Astrocyte (in vitro differentiated cells and primary cell): Measurements from ENCODE around the gene CST8. TPM values are rescaled to one million over a fixed set of nuclear protein-coding genes. Genes with fewer than 3 reads are reported as not detected.
"Not testable (repeated sequence)": the region's sequence is repeated elsewhere in the genome, so short reads cannot be mapped to it uniquely, and the experiment has no call there.

Source experiments
- DNase-seq: peaks from one replicate; pipeline ENCODE4 v3.0.0-alpha.2; 2010; ENCODE audit warnings: low read depth
- FAIRE-seq: peaks from 2 replicates; lab custom pipeline; 2011; peaks lifted over from hg19 to GRCh38; lab: Jason Lieb, UNC
- H2AFZ ChIP-seq: 2 replicates; pipeline ENCODE4 v1.6.0; 2012; ENCODE audit warnings: low read depth, low read length, inconsistent platforms
- H3K27ac ChIP-seq: 2 replicates; pipeline ENCODE4 v1.5.1; 2011; ENCODE audit warnings: low read depth, low read length, inconsistent platforms
- H3K27me3 ChIP-seq: 2 replicates; pipeline ENCODE4 v1.6.0; 2011; ENCODE audit warnings: low read length, inconsistent platforms; ENCODE audit not compliant: insufficient read depth
- H3K36me3 ChIP-seq: 2 replicates; pipeline ENCODE4 v1.5.1; 2011; ENCODE audit warnings: low read length, inconsistent platforms; ENCODE audit not compliant: insufficient read depth
- H3K4me1 ChIP-seq: 2 replicates; pipeline ENCODE4 v1.5.1; 2011; ENCODE audit warnings: low read length, inconsistent platforms; ENCODE audit not compliant: insufficient read depth
- H3K4me2 ChIP-seq: 2 replicates; pipeline ENCODE4 v1.6.0; 2012; ENCODE audit warnings: low read length, inconsistent platforms
- H3K4me3 ChIP-seq: 2 replicates; pipeline ENCODE4 v1.5.1; 2011; ENCODE audit warnings: low read depth, mild to moderate bottlenecking, low read length, inconsistent platforms; ENCODE audit not compliant: insufficient read depth
- H3K79me2 ChIP-seq: 2 replicates; pipeline ENCODE4 v1.6.0; 2012; ENCODE audit warnings: mild to moderate bottlenecking, low read length, inconsistent platforms; ENCODE audit not compliant: insufficient read depth
- H3K9ac ChIP-seq: 2 replicates; pipeline ENCODE4 v1.6.0; 2012; ENCODE audit warnings: mild to moderate bottlenecking, low read length, inconsistent platforms
- H3K9me3 ChIP-seq: 2 replicates; pipeline ENCODE4 v1.5.1; 2012; ENCODE audit warnings: low read depth, mild to moderate bottlenecking, low read length, inconsistent platforms; ENCODE audit not compliant: insufficient read depth
- H4K20me1 ChIP-seq: 2 replicates; pipeline ENCODE4 v1.6.0; 2012; ENCODE audit warnings: low read length, inconsistent platforms; ENCODE audit not compliant: insufficient read depth
- H3K27ac Mint-ChIP-seq: one replicate; pipeline ENCODE4 v1.8.0; 2021; ENCODE audit warnings: mild to moderate bottlenecking, mixed read lengths; ENCODE audit not compliant: unreplicated experiment
- H3K27me3 Mint-ChIP-seq: one replicate; pipeline ENCODE4 v1.8.0; 2021; ENCODE audit warnings: low read depth, mixed read lengths; ENCODE audit not compliant: unreplicated experiment
- H3K36me3 Mint-ChIP-seq: one replicate; pipeline ENCODE4 v1.8.0; 2021; ENCODE audit warnings: low read depth, mixed read lengths; ENCODE audit not compliant: unreplicated experiment
- H3K4me1 Mint-ChIP-seq: one replicate; pipeline ENCODE4 v1.8.0; 2021; ENCODE audit warnings: low read depth, mixed read lengths; ENCODE audit not compliant: unreplicated experiment
- H3K4me3 Mint-ChIP-seq: one replicate; pipeline ENCODE4 v1.8.0; 2021; ENCODE audit warnings: mild to moderate bottlenecking, moderate library complexity, mixed read lengths; ENCODE audit not compliant: unreplicated experiment
- H3K9me3 Mint-ChIP-seq: one replicate; pipeline ENCODE4 v1.8.0; 2021; ENCODE audit warnings: mild to moderate bottlenecking, mixed read lengths; ENCODE audit not compliant: unreplicated experiment
- CTCF ChIP-seq: IDR thresholded peaks from 2 replicates; pipeline ENCODE4 v1.5.1; 2011; ENCODE audit warnings: low read depth, mild to moderate bottlenecking, inconsistent platforms, low read length, moderate library complexity; ENCODE audit not compliant: insufficient read depth
- EZH2 ChIP-seq: IDR thresholded peaks from 2 replicates; pipeline ENCODE4 v1.6.1; 2012; ENCODE audit warnings: mild to moderate bottlenecking, low read length, inconsistent platforms; ENCODE audit not compliant: insufficient read depth
- total RNA-seq: library from RNA; stranded (reverse); gene quantifications from 2 replicates; pipeline ENCODE4 v1.2.1, GENCODE V29; 2021

Gene CST8
- total RNA-seq, 1 donor from 2014 or later, result not detected

DNA sequence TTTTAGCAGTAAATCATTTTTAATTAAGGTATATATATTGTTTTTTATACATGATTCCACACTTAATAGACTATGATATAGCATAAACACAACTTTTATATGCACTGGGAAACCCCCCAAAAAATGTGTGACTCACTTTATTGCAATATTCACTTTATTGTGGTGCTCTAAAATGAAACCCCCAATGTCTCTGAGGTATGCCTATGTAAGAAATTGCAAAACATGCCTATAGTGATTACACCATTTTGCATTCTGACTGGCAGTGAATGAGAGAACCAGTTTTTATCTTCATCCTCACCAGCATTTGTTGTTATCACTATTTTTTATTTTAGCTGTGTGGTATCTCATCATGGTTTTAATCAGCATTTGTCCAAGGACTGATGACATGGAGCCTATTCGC lies 29.7 kb upstream of the CST8 start:
- no peak overlapping the region for H3K27ac Mint-ChIP-seq
- TF ChIP-seq EZH2 (no peak), CTCF (no peak)
- no peak for FAIRE-seq
- H3K4me1 Mint-ChIP-seq, result no peaks in the 10 kb centered on the region
- H2AFZ ChIP-seq, result no peak overlapping the region
- H3K36me3 ChIP-seq, result no peaks in the 10 kb centered on the region
- H3K9me3 ChIP-seq, result peaks cover 5% of the 10 kb centered on the region
- H3K79me2 ChIP-seq, result no peaks in the 10 kb centered on the region
- H3K36me3 Mint-ChIP-seq, result no peaks in the 10 kb centered on the region
- H3K27ac ChIP-seq, result no peak overlapping the region
- no peaks in the 10 kb centered on the region for H4K20me1 ChIP-seq
- H3K9me3 Mint-ChIP-seq, result peaks cover 3% of the 10 kb centered on the region
- no peaks in the 10 kb centered on the region for H3K4me1 ChIP-seq
- H3K27me3 Mint-ChIP-seq, result no peaks in the 10 kb centered on the region
- no peaks in the 10 kb centered on the region for H3K27me3 ChIP-seq
- no peak overlapping the region for H3K9ac ChIP-seq
- H3K4me3 ChIP-seq, result no peak overlapping the region
- DNase-seq, result no peak
- H3K4me2 ChIP-seq, result no peak overlapping the region
- H3K4me3 Mint-ChIP-seq, result no peak overlapping the region

DNA sequence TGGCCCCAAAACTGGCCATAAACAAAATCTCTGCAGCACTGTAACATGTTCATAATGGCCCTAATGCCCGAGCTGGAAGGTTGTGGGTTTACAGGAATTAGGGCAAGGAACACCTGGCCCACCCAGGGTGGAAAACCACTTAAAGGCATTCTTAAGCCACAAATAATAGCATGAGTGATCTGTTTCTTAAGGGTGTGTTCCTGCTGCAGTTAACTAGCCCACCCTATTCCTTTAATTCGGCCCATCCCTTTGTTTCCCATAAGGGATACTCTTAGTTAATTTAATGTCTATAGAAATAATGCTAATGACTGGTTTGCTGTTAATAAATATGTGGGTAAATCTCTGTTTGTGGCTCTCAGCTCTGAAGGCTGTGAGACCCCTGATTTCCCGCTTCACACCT lies 24.0 kb upstream of the CST8 start:
- H3K36me3 ChIP-seq, H3K4me2 ChIP-seq, H3K79me2 ChIP-seq, H3K27me3 ChIP-seq, DNase-seq, H3K4me3 ChIP-seq, H3K9me3 ChIP-seq, H4K20me1 ChIP-seq, H3K4me1 ChIP-seq, H2AFZ ChIP-seq, H3K4me3 Mint-ChIP-seq, FAIRE-seq, H3K27ac ChIP-seq, H3K9ac ChIP-seq, H3K36me3 Mint-ChIP-seq, H3K27me3 Mint-ChIP-seq, H3K9me3 Mint-ChIP-seq, H3K4me1 Mint-ChIP-seq, H3K27ac Mint-ChIP-seq: not testable (repeated sequence)

GRCh38 chr20:23472306-23472705 lies 18.6 kb upstream of the CST8 start:
- not testable (repeated sequence) for H3K27ac Mint-ChIP-seq, H3K4me2 ChIP-seq, H4K20me1 ChIP-seq, H3K36me3 ChIP-seq, H3K4me1 ChIP-seq, H3K27me3 Mint-ChIP-seq, H3K4me1 Mint-ChIP-seq, DNase-seq, H3K27me3 ChIP-seq, H3K9me3 ChIP-seq, FAIRE-seq, H3K4me3 Mint-ChIP-seq, H3K4me3 ChIP-seq, H3K9ac ChIP-seq, H2AFZ ChIP-seq, H3K9me3 Mint-ChIP-seq, H3K79me2 ChIP-seq, H3K27ac ChIP-seq, H3K36me3 Mint-ChIP-seq

DNA sequence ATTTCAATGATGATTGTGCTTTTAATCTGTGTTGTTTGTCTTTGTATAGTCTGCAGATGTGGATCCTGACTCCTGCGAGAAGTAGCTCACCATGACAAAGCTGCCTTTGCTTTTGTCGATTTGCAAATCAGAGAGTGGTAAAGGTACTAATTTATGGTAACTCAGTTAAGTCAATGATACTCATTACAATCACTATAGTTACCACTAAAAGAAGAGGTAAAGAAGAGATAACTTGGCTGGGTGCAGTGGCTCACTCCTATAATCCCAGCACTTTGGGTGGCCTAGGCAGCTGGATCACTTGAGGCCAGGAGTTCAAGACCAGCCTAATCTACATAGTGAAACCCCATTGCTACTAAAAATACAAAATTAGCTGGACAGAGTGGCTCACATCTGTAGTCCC lies 17.6 kb upstream of the CST8 start:
- not testable (repeated sequence) for H3K27ac ChIP-seq, DNase-seq, H3K4me3 Mint-ChIP-seq, H3K4me3 ChIP-seq, H3K27me3 Mint-ChIP-seq, H3K4me1 Mint-ChIP-seq, H3K9me3 ChIP-seq, FAIRE-seq, H3K9ac ChIP-seq, H3K79me2 ChIP-seq, H2AFZ ChIP-seq, H3K36me3 ChIP-seq, H3K9me3 Mint-ChIP-seq, H3K36me3 Mint-ChIP-seq, H3K27ac Mint-ChIP-seq, H3K4me2 ChIP-seq, H3K27me3 ChIP-seq, H4K20me1 ChIP-seq, H3K4me1 ChIP-seq
